GM18873 (cell line): ENCODE measurements around the gene CDK19.
"Not testable (repeated sequence)": the region's sequence is repeated elsewhere in the genome, so short reads cannot be mapped to it uniquely, and the experiment has no call there.

Source experiments
- ATAC-seq: cut with Tn5 transposase; IDR thresholded peaks from one replicate; pipeline ENCODE4 v1.9.1; 2021; ENCODE audit warnings: mild to moderate bottlenecking, moderate library complexity, moderate number of reproducible peaks; ENCODE audit not compliant: unreplicated experiment, low FRiP score

CDK19 gene

GRCh38 chr6:110595112-110595511, 220.2 kb downstream of the CDK19 start:
- ATAC-seq = no peak

- no peak for ATAC-seq
Observed at GRCh38 chr6:110593637-110594036, 221.6 kb downstream of the CDK19 start.

GRCh38 chr6:110592765-110593164, 222.5 kb downstream of the CDK19 start:
- ATAC-seq = no peak

GRCh38 chr6:110590821-110591351, 224.4 kb downstream of the CDK19 start:
- ATAC-seq = no peak

GRCh38 chr6:110589865-110590513, 225.3 kb downstream of the CDK19 start:
- ATAC-seq = peak; percentile 97

- no peak for ATAC-seq
Observed at GRCh38 chr6:110587328-110587727, 227.9 kb downstream of the CDK19 start.

GRCh38 chr6:110581679-110582078, 233.6 kb downstream of the CDK19 start:
- ATAC-seq = no peak

- ATAC-seq = not testable (repeated sequence)
Observed at GRCh38 chr6:110577596-110578167, 237.6 kb downstream of the CDK19 start.

GRCh38 chr6:110575925-110576463, 239.3 kb downstream of the CDK19 start:
- ATAC-seq = no peak

- ATAC-seq = no peak
Observed at GRCh38 chr6:110574817-110575216, 240.5 kb downstream of the CDK19 start.

GRCh38 chr6:110573537-110573936, 241.7 kb downstream of the CDK19 start:
- ATAC-seq = no peak

- no peak for ATAC-seq
Observed at GRCh38 chr6:110573136-110573535, 242.1 kb downstream of the CDK19 start.

- ATAC-seq = no peak
Observed at GRCh38 chr6:110567957-110568696, 247.1 kb downstream of the CDK19 start.

- no peak for ATAC-seq
Observed at GRCh38 chr6:110566346-110567125, 248.7 kb downstream of the CDK19 start.

GRCh38 chr6:110564703-110565421, 250.4 kb downstream of the CDK19 start:
- ATAC-seq = no peak

- no peak for ATAC-seq
Observed at GRCh38 chr6:110563711-110564110, 251.6 kb downstream of the CDK19 start.

- no peak for ATAC-seq
Observed at GRCh38 chr6:110562316-110562915, 252.9 kb downstream of the CDK19 start.

GRCh38 chr6:110561696-110562095, 253.6 kb downstream of the CDK19 start:
- no peak for ATAC-seq

GRCh38 chr6:110561008-110561396, 254.3 kb downstream of the CDK19 start:
- ATAC-seq = no peak
